Hippocampal formation (tissue), 2 donors: Measurements from ENCODE around the gene KIF5C.
"Not testable (repeated sequence)": the region's sequence is repeated elsewhere in the genome, so short reads cannot be mapped to it uniquely, and the experiment has no call there.

ENCODE experiments used
- DNase-seq, 2 donors: peaks; one replicate each; lab custom pipeline; 2025; lab: John Stamatoyannopoulos, UW

KIF5C gene

DNA sequence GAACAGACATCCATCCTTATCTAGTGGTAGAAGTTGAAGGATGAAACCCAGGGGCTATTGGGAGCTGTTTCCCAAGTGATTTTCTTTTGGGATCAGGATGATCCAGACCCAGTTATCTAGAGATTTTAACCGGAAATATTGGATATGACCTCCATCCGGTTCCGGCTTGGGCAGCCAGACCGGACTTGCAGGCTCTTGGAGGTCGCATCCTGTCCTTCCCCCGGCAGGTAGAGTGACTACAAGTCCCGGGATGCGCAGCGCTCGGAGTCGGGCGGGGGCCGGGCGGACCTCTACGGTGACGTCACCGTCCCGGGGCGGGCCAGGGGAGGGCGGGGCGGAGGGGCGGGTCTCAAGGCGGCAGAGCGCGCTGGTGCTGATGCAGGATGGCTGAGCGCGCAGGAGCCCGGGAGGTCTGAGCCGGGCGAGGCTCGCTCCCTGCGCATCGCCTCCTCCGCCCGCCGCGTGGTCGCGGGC lies at the start of gene KIF5C:
KIF5C (plus strand) TSS at position 360 of the 474 bp plus-strand sequence. CDS start 391 bp downstream, outside the sequence.
- peak; percentile 85 to 88 for DNase-seq

DNA sequence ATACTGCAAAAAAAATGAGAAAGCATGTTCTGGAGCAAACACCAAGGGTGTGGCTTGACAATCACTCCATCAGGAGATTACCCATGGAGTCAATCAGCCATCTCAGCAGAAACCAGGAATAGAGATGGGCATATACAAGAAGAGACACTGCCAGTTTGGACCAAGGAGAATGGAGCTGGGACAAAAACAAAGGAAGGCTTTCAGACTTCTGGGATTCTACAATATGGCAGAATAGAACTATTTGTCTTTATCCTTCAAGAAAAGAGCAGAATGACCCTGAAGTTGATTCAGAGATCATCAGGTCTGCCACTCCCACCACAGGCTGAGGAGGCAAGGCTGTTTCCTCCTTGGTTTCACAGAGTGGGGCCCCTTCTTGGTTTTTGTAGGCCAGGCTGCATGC lies 48.2 kb upstream of the KIF5C start:
- DNase-seq = no peak

DNA sequence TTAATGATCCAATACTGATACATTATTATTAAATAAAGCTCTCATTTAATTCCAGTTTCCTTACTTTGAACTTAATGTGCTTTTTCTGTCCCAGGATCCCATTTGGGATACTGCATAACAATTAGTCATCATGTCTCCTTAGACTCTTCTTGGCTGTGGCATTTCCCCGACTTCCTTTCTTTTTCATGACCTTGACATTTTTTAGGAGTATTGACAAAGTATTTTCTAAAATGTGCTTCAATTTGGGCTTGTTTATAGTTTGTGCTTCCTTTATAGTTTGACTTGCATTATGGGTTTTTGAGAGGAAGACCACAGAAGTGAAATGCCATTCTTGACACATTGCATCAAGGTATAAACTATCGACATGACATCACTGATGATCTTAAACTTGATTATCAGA lies 46.1 kb upstream of the KIF5C start:
- no peak for DNase-seq

DNA sequence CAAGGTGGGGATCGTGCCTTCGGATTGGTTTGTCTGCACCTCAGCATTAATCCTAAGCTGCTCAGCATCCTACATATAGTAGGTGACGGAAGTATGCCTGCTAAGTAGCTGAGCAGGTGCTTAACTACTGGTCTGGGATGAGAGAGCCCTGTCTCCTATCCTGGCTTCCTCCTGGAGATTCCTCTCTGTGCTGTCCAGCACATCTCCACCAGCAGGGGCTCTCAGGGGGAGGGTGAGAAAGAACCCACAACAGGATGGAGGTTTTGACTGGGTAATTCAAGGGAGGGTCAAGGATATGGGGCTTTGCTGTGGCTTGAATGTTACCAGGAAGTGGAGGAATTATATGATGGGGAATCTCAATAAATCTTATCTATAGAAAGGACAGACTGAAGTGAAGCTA lies 45.4 kb upstream of the KIF5C start:
- no peak for DNase-seq

DNA sequence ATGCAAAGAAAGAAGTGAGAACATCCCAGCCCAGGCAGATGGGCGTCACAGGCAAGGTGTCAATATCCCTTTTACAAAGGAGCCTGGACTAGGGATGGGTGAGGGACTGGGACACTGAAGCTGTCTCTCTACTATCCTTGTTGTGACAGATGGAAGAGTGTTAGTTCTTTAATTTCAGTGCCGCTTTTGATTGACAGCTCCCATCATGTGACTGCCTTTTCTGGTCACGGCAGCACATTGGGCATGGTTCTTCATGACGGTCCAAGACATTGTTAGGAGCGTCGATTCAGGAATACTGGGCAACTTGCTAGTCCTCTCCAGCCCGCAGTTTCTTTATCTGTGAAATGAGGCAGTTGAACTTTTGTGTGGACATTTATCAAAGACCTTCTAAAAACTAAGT lies 42.4 kb upstream of the KIF5C start:
- DNase-seq = no peak

DNA sequence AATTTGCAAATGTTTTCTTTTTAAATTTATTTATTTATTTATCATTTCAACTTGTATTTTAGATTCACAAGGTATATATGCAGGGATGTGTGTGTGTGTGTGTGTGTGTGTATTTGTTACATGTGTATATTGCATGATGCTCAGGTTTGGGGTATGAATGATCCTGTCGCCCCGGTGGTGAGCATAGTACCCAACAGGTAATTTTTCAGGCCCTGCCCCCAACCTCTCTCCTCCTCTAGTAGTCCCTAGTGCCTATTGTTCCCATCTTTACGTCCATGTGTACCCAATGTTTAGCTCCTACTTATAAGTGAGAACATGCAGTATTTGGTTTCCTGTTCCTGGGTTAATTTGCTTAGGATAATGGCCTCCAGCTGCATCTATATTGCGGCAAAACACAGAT lies 33.0 kb upstream of the KIF5C start:
- no peak for DNase-seq

DNA sequence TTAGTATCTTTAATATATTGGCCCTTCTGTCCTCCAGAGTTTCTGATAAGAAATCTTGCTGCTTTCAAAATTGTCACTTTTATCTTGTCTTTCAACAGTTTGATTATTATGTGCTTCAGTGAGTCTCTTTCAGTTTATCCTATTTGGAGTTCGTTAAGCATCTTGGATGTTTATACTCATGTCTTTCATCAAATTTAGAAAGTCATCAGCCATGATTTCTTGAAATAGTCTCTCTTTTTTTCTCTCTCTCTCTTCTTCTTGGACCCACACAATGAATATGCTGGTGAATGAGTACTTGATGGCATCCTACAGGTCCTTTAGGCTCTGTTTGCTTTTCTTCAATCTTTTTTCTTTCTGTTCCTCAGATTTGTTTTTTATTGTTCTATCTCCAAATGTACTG lies 26.9 kb upstream of the KIF5C start:
- no peak for DNase-seq

DNA sequence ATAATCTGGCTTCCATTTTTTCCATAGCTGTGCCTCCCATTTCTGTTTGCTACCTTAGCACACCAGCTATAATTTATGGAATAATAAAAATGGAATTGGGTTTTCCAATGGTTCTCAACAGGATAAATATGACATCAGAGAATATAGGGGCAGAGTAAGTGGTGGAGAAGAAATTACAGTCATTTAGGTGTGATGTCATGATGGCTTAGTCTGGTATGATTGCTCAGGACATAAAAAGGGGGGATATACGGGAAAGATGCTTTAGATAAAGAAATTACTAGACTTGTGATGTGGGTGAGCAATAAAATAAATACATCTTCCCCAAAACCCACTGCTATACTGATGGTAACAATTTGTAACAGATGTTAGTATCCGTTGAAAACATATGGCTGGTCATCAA lies 21.6 kb upstream of the KIF5C start:
- no peak for DNase-seq

DNA sequence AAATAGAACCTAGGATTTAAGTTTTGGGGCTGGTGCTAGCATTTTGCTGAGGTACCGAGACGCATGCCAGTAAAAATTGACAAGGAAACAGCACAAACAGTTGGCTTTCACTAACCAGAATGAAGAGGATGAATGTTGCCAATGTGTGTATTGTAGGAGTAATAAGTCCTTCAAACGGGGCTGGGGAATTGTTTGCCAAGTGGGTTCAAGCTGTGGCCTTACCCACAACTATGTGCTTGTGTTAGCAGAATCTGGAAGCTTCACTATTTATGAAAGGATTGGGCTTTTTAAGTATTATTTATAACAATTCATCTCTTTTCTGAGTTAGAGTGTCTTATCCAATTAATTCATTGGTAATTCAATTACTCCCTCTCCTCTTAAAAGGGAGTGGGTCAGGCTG lies 15.0 kb upstream of the KIF5C start:
- no peak for DNase-seq

DNA sequence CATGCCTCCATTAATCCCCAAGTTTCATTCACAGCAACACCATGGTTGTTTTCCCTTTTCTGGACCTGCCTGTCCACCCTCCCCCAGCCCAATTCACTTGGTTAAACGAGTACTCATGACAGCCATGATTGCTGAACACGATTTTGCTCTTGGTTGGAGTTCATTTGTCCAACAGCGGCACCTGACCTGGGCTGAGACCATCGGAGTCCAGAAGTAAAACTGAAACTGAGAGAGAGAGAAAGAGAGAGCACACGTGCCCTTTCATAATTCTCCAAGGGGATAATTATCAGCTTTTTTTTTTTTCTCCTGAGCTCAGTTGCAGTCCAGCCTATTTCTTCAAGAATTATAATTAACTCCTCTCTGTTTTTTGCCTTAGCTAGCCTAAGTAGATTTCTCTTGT lies 13.7 kb upstream of the KIF5C start:
- no peak for DNase-seq

DNA sequence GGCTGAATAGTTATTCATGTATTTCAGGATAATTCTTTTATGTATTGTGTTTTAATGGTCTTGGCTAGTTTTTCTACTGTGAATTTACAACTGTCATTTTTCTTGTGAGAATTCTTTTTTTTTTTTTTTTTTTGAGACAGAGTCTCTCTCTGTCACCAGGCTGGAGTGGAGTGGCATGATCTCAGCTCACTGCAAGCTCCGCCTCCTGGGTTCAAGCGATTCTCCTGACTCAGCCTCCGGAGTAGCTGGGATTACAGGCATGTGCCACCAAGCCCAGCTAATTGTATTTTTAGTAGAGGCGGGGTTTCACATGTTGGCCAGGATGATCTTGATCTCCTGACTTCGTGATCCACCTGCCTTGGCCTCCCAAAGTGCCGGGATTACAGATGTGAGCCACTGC lies 12.5 kb upstream of the KIF5C start:
- DNase-seq = not testable (repeated sequence)

DNA sequence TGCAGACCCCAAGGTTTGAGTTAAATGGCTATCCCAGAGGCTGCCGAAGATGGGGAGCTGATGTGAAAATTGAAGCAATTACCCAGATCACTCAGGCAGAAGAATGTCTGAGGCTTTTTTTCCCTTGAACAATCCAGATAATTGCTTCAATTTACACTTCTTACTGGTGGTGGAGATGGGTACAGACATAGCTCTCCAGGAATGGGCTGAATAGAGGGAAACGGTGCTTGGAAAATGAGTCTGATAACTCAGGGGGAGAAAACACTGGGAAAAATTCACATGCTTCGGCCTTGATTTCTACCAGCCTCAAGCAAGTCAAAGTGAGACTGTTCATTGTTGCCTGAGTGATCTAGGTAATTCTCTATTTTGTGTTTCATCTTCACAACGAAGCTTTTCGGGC lies 9.5 kb upstream of the KIF5C start:
- DNase-seq = no peak

DNA sequence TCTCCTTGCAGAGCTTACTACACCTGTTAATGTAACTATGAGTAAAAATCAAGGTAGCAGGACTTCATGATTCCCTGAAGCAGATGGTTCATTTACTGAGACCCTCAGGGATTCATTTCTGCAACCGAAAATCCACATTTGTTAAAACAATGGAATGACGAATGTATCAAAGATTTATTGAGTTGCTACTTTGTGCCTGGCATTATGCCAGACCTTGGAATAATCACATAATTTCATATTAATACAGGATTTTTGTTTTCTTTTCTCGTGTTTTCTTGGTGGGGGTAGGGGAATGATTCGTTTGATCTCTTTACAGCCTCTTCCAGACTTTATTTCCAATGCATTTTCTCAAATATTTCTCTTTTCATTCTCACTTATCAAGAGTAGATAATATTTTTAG lies 8.9 kb upstream of the KIF5C start:
- no peak for DNase-seq

DNA sequence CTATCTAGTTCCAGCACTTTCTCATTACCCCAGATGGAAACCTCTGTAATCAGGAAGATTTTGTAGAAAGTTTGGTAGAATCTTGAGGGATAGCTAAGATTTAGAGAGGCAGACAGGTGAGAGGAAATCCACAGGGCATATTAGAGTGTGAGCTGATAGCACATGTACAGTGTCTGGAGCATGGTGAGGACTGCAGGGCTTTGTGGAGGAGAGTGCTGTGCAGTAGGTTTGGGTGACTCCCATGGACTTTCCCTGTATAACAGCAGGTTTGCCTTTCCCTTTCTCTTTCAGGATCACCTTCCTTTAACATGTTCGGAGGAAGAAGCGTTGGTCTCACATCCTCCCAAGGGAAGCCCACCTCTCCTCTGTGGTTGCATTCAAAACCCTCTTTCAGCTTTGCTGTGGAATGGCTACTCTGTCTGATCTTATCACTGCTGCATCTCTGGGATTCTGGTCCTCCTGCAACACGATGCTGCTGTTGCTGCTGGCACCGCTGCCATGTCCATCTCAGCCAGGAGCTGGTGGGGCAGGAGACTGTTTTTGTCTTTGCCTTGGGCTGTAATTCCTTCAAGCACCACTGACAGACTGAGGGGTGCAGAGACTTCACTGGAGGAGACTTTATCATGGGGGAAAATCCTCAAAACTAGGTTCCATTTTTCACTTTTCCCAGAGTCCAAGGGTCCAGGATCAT lies 7.8 kb upstream of the KIF5C start:
- no peak for DNase-seq

DNA sequence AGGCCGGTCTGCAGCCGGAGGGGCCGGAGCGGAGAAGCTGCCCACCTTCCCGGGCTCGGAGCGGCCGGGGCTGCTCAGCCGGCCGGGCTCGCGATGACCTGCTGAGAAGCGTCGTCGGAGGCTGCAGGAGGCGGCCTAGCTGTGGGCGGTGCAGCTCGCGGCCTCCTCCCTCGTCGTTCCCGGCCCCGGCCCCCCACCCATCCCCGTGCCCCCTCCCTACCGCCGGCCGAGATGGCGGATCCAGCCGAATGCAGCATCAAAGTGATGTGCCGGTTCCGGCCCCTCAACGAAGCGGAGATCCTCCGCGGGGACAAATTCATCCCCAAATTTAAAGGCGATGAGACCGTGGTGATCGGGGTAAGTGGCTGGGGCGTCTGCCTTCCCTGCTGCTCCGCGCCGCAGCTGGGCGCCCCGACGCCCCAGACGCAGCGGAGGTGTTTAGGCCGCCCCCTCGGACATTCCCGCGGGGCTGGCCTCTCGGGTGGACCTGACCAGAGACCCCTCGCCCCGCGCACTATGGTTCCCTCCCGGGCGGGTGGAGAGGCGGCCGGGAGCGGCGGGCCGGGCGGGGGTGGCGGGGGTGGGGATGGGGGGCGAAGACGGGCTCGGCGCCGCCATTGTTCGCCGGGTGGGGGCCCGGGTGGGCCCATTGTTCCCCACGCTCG lies 492 bp downstream of the KIF5C start:
- DNase-seq = no peak

DNA sequence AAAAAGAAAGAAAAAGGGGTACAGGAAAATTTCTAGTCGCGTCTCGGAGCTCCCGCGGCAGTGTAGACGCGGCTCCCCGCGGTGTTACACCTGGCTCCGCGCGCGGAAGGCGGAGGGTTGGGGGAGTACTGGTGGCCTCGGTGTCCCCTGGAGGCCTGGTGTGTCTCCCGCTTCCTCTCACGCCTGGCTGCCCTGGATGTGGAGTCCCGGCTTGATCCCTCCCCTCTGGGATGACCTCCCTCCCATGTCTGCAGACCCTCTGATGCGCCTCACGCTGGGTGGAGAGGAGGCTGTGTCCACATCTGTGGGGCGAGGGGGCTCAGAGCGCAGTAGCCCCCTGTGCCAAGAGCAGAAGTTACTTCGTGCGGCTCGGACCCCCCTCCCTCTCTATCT lies 1.2 kb downstream of the KIF5C start:
- no peak for DNase-seq

DNA sequence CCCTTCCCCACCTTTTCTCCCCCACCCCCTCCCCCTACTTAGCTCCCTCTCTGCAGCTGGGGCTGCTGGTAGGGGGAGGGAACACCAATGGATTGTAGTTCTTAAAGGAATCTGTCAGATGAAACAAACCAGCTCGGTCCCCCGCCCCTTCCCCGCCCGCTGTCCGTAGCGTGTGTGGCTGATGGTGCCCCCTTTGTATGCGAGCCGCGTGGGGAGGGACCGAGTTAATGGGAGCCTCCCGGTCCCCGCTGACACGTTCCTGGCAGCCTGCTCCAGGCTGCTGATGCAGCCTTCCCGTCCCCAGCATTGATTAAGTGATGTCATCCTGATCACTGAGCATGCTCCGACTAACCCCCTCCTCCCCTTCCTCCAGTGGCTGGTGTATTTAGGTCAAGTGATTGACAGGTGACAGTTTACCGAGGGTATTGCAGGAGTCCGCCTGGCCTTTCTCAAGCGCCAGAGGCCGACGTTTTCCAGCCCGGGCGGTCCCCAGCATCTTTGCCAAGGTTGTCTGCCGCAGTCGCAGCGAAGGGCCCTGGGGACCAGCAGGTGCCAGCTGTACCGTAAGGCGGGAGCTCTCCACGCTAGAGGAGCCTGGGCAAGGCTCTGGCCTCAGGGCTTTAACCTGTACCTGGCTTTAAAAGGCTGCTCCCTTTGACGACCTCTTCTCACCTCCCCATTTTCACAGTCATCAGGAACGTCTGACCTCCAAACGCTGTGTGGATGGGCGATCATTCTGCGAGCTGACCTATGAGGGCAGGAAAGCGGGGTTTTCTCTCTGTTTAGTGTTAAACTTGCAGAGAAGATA lies 1.8 kb downstream of the KIF5C start:
- DNase-seq = peak; percentile 49 to 58

DNA sequence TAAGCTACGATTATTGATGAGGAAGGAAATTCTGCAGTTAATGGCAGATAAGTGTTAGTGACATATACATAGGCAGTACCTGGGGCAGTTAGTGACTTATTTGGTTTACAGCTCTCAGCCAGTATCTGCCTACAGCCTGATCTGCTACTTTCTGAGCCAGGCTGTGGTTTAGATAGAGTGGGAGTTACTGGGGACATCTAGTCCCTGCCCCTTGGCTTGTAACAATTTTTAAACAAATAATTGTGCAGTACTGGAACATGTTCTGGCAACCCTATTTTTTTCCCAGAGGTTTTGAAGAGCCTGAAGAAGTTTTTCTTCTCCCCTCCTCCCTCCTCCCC lies 2.3 kb downstream of the KIF5C start:
- no peak for DNase-seq

DNA sequence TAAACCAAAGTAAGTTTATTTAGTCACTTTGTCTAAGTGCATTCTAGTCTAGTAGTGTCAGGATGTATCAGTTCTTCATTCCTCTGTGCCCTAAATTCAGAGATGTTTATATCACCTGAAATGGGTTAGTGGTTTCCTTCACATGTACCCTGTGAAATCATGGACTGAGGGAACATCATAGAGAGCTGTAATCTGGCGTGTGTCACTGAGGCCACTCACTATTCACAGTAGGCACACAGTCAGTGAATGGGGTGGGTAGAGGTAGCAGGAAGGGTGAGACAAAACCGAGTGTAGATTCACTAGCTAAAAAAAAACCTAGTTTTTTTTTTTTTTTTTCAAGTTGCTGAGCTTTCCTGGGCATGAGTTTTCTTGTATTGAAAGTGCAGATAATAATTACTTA lies 5.6 kb downstream of the KIF5C start:
- DNase-seq = no peak

DNA sequence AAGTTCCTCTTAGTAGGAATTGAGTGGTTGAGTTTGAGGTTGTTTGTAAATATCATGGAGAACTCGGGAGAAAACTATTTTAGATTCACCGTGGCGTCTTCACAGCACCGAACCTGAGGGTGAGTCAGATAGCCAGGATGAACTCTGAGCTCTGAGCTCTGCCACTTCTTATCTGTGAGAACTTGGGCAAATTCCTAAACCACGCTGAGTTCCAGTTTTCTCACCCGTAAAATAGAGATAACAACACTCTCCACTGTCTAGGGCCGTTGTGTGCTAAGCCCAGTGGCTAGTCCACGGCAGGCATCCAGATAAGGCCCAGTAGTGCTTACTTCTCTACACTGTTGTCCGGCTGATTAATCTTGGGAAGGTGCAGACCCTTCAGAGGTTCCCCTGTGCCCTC lies 7.0 kb downstream of the KIF5C start:
- no peak for DNase-seq

DNA sequence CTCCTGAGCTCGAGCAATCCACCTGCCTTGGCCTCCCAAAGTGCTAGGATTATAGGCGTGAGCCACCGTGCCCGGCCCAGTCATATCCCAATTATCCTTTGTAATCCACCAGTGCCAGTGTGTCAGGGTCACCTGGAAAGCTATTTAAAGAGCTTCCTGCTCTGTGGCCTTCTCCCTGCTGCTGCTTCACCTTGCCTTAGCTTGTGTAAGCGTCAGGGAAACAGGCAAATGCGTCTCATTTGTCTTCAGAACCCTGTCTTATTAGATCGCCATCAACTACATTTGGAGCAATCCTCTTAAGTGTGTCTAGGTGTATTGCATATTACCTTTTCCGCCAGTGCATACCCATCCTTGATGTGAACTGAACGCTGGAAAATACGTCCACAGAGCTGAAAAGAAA lies 10.2 kb downstream of the KIF5C start:
- no peak for DNase-seq

DNA sequence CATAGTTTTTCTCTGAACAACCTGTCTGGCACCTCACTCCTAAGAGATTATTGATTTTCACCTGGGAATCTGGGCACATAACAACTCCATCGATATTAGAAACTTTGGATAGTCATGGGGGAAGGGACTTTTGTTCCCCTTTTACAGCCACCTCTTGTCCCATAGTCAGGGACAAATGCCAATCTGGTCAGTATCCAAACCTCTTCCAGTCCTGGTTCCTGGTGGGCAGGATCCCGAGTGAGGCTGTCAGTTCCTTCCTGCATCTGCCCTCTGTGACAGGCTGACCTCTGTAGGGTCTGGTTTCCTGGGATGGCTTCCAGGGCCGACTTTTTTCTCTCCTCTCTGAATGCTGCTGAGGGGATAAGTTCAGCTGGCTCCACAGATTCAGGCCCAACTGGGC lies 11.0 kb downstream of the KIF5C start:
- no peak for DNase-seq

DNA sequence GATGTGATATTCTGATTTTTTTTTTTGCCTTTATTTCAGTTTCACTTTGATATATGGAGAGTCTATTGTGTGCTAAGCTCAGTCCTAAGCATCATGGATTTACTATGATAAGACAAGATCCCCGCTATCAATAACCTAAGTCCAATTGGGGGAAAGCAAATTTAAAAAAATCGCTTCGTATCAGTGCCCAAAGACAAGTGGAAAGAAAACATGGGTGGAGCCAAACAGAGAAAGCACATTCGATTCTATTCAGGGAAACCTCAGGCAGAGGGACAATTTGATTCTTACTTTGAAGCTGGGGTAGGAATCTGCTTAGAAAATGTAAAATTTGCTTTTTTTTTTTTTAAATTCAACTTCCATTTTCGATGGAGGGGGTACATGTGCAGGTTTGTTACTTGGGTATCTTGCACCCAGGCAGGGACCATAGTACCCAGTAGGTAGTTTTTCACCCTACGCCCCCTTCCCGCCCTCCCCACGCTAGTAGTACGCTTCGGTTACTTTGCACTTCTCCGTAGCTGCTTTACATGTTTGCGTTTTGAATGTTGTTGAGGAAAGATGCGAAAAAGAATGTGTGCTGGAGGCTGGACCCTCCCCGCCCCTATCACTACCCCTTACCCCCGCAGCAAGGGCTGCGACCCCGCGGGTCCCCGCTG lies 12.4 kb downstream of the KIF5C start:
- peak in 1 of 2 donors; percentile 47 for DNase-seq
